ENCODE results near the gene MGAT4B.

MGAT4B gene

GRCh38 chr5:179788193-179788854 is 18.3 kb downstream of the MGAT4B start:
- peaks cover 17 to 22% of the 10 kb centered on the region in 2 experiments for H3K4me1 ChIP-seq (ENCODE audit: control insufficient read depth in 1 of 2, insufficient read depth in 1 of 2, low read depth in 1 of 2, low read length in 1 of 2)
- no peak overlapping the region for H3K4me3 ChIP-seq (ENCODE audit: low read depth in 1 of 2, low read length in 1 of 2)
- no peak for TF ChIP-seq CTCF (IDR thresholded peaks at IDR 0.05)
- H3K9me3 ChIP-seq, result no peaks in the 10 kb centered on the region
- H3K27ac ChIP-seq, result no peak overlapping the region
- H3K27me3 ChIP-seq, result no peaks in the 10 kb centered on the region
- H3K36me3 ChIP-seq, result no peaks in the 10 kb centered on the region

GRCh38 chr5:179786861-179787260 is 19.8 kb downstream of the MGAT4B start:
- H3K36me3 ChIP-seq, result peaks cover 6% of the 10 kb centered on the region
- H3K27me3 ChIP-seq, result no peaks in the 10 kb centered on the region
- TF ChIP-seq CTCF (IDR thresholded peaks at IDR 0.05), result no peak
- peaks cover 15 to 21% of the 10 kb centered on the region in 2 experiments for H3K4me1 ChIP-seq (ENCODE audit: control insufficient read depth in 1 of 2, insufficient read depth in 1 of 2, low read depth in 1 of 2, low read length in 1 of 2)
- H3K9me3 ChIP-seq, result no peaks in the 10 kb centered on the region
- H3K27ac ChIP-seq, result no peak overlapping the region
- no peak overlapping the region for H3K4me3 ChIP-seq (ENCODE audit: low read depth in 1 of 2, low read length in 1 of 2)

- Histone ChIP-seq H3K36me3 (peaks cover 11% of the 10 kb centered on the region), H3K9me3 (no peaks in the 10 kb centered on the region)
Observed at GRCh38 chr5:179783128-179783527, 23.5 kb downstream of the MGAT4B start.

GRCh38 chr5:179781846-179782245 is 24.8 kb downstream of the MGAT4B start:
- Histone ChIP-seq H3K4me1 (ENCODE audit: control insufficient read depth in 1 of 2, insufficient read depth in 1 of 2, low read depth in 1 of 2, low read length in 1 of 2) (peaks cover 61 to 67% of the 10 kb centered on the region in 2 experiments), H3K36me3 (peaks cover 12% of the 10 kb centered on the region), H3K27ac (no peak overlapping the region), H3K4me3 (ENCODE audit: low read depth in 1 of 2, low read length in 1 of 2) (no peak overlapping the region), H3K9me3 (no peaks in the 10 kb centered on the region), H3K27me3 (no peaks in the 10 kb centered on the region)
- TF ChIP-seq CTCF (IDR thresholded peaks at IDR 0.05), result no peak

More at GRCh38 chr5:179783128-179783527, 23.5 kb downstream of the MGAT4B start:
- H3K4me3 ChIP-seq (ENCODE audit: low read depth in 1 of 2, low read length in 1 of 2), result no peak overlapping the region
- no peak overlapping the region for H3K27ac ChIP-seq
- H3K4me1 ChIP-seq (ENCODE audit: control insufficient read depth in 1 of 2, insufficient read depth in 1 of 2, low read depth in 1 of 2, low read length in 1 of 2), result peaks cover 52 to 58% of the 10 kb centered on the region in 2 experiments
- TF ChIP-seq CTCF (IDR thresholded peaks at IDR 0.05), result no peak
- no peaks in the 10 kb centered on the region for H3K27me3 ChIP-seq

GRCh38 chr5:179780362-179780761 is 26.3 kb downstream of the MGAT4B start:
- Histone ChIP-seq H3K9me3 (no peaks in the 10 kb centered on the region), H3K27ac (peak overlapping the region; percentile 71), H3K4me1 (ENCODE audit: control insufficient read depth in 1 of 2, insufficient read depth in 1 of 2, low read depth in 1 of 2, low read length in 1 of 2) (peaks cover 70 to 73% of the 10 kb centered on the region in 2 experiments), H3K4me3 (ENCODE audit: low read depth in 1 of 2, low read length in 1 of 2) (peak overlapping the region in 1 of 2 experiments; percentile 6), H3K27me3 (no peaks in the 10 kb centered on the region), H3K36me3 (peaks cover 26% of the 10 kb centered on the region)
- no peak for TF ChIP-seq CTCF (IDR thresholded peaks at IDR 0.05)
